GM18498 (cell line): Measurements from ENCODE around the gene STARD3.
"Not testable (repeated sequence)": the region's sequence is repeated elsewhere in the genome, so short reads cannot be mapped to it uniquely, and the experiment has no call there.

Experiments
- ATAC-seq: cut with Tn5 transposase; IDR thresholded peaks from one replicate; pipeline ENCODE4 v1.9.1; 2021; ENCODE audit warnings: mild to moderate bottlenecking, moderate library complexity; ENCODE audit not compliant: unreplicated experiment

Gene STARD3

DNA sequence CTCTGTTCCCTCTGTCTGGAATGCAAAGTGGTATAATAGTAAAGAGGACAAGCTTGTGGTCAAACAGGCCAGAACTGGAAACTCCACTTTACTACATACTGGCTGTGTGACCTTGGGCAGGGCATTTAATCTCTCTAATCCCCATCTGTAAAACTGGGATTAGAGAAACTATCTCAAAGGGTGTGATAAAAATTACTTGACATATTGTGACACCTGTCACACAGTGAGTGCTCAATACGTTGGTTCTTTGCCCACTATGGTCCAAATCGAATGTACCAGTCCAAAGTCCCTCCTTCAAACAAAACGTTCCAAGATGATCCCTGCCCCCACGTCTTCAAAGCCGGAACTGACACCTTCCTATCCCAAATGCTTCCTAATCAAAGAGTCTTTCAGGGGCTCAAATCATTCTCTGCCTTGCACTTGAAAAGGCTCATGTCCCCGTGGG lies 50.2 kb downstream of the STARD3 start:
- ATAC-seq = no peak

DNA sequence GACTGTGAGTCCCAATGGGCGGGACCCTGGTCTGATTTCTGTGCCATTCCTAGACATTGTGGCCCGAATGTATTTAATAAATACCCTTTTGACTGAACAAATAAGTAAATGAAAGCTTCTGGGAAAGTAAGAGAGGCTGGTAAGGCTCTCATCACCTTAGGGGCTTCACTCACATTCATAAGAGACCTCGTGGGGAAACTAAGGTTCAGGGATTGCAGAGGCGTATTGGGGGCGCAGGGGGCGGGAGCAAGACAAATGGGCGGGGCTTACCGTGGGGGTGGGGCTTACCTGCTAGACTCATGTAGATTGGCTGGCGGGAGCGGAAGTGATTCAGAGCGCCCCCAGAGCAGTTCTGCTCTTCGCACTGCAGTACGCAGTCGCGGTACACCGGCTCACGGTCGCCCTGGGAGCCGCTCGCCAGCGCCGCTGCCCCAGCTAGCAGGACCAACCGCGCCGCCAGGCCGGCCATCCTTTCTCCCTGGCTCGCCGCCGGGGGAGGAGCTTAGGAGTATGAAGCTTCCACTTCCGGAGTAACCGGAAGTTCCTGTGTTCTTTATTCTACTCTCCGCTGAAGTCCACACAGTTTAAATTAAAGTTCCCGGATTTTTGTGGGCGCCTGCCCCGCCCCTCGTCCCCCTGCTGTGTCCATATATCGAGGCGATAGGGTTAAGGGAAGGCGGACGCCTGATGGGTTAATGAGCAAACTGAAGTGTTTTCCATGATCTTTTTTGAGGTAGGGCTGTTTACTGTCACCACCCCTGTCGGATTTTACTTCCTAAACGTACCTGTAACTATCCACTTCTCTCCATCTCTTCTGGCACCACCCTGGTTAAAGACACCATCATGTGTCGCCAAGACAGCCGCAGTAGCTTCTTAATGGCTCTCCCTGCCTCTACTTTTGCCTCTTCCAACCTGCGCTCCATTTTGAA lies 50.9 kb downstream of the STARD3 start, which contains the start of gene PGAP3:
TSS of gene PGAP3 (minus strand) at position 512 of the 929 bp plus-strand sequence. CDS start at position 469, 43 bp downstream.
- peak; percentile 88 for ATAC-seq

DNA sequence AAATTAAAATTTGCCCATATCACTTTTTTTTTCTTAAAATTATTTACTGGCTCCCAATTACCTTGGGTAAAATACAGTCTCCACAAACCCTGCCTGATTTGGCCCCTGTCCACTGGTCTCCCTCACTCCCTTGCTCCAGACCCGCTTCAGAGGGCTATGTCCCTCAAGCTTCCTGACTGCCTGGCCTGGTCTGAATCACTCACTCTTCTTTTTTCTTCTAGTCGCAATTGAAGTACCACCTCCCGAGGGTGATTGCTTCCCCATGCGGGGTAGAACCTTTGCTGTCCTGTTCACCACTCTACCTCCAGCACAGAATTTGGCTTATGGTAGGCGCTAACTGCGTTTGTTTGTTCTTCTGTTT lies 51.5 kb downstream of the STARD3 start:
- no peak for ATAC-seq

DNA sequence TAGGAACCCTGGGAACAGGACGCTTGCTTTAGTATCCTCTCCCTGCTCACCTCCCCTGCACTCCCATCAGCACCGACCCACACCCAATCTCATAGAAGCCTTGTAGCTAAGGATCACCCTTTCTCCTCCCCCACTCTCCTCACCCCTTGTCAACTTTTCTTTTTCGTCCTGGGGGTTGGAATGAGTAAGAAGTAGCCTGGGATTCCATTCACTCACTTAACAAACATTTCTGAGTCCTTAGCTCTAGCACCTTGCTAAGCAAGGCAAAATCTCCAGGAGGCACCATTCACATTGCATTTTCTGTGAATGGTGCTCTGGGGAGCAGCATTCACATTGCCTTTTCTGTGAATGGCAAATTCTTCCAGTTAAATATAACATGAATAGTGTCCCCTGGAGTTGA lies 52.0 kb downstream of the STARD3 start:
- ATAC-seq = no peak

DNA sequence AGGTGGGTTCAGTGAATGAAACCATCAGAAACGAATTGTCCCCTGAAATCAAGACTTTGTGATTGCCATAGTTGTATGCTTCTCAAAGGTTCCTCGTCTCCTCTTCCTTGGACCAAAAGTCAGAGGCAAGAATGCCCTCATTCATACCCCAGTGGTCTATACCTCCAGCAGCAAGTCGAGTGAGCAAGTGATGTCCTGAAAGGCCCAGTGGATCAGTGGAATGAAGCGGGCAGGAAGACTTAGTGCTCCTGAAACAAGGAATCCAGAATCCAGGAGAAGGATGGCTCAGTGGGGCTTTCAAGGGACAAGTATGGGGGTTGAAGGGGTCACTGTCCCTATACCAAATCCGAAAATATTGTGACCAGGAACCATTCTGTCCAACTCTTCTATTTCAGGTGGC lies 57.6 kb downstream of the STARD3 start:
- ATAC-seq = no peak

DNA sequence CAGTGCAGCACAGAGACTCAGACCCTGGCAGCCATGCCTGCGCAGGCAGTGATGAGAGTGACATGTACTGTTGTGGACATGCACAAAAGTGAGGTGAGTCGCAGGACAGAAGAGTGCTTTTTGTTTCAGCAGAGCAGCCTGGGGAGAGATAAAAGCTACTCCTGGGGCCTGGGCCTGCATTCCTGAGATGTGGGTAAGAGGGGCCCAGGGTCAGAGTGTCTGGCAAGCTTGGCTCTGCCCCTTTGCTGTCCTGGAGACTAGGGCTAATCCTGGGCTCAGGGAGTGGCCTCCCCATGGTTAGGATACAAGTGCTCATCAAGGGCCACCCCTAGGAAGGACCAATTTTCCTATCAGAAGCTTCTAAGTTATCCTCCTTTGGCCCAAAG lies 58.1 kb downstream of the STARD3 start:
- no peak for ATAC-seq

DNA sequence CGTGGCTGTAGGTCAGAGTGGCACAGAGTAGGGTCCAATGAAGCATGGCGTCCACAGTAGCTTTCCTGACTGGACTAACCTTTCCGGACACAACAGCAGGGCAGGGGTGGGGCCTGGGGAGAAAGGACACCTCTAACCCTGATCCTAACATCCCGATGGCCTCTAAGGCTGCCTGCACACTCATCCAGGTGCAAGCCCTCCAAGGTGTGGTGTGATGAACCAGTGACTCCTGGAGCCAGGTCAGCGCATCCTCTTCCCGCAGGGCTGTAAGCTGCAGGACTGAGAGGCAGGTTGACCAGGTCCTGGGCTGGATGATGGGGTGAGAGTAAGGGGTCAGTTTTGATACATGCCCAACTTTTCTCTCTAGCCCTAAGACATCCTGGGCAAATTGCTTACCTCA lies 59.8 kb downstream of the STARD3 start:
- no peak for ATAC-seq

DNA sequence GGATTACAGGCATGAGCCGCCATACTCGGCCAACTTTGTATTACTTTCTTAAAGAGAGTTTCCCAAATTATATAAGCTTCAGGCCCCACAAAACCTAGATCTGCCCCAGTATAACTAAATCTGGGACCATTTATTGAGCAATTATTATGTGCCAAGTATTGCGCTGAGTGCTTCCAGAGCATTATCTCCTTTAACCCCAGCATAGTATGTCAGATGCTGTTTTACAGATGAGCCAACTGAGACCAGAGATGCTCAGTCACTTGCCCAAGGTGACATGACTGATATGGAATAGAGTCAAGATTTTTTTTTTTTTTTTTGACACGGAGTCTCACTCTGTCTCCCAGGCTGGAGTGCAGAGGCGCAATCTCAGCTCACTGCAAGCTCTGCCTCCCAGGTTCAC lies 61.0 kb downstream of the STARD3 start:
- ATAC-seq = no peak

DNA sequence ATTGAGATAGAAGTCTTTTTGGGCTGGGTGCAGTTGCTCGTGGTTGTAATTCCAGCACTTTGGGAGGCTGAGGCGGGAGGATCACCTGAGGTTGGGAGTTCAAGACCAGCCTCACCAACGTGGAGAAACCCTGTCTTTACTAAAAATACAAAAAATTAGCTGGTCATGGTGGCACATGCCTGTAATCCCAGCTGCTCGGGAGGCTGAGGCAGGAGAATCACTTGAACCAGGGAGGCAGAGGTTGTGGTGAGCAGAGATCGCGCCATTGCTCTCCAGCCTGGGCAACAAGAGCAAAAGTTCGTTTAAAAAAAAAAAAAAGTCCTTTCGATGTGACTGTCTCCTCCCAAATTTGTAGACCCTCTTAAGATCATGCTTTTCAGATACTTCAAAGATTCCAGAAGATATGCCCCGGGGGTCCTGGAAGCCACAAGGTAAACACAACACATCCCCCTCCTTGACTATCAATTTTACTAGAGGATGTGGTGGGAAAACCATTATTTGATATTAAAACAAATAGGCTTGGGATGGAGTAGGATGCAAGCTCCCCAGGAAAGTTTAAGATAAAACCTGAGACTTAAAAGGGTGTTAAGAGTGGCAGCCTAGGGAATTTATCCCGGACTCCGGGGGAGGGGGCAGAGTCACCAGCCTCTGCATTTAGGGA lies 62.3 kb downstream of the STARD3 start:
- ATAC-seq = not testable (repeated sequence)

DNA sequence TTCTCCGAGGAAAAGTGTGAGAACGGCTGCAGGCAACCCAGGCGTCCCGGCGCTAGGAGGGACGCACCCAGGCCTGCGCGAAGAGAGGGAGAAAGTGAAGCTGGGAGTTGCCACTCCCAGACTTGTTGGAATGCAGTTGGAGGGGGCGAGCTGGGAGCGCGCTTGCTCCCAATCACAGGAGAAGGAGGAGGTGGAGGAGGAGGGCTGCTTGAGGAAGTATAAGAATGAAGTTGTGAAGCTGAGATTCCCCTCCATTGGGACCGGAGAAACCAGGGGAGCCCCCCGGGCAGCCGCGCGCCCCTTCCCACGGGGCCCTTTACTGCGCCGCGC lies 62.8 kb downstream of the STARD3 start, which contains the start of gene ERBB2:
TSS of gene ERBB2 (plus strand) at position 247 of the 330 bp plus-strand sequence. CDS start 175 bp downstream, outside the sequence.
- no peak for ATAC-seq

DNA sequence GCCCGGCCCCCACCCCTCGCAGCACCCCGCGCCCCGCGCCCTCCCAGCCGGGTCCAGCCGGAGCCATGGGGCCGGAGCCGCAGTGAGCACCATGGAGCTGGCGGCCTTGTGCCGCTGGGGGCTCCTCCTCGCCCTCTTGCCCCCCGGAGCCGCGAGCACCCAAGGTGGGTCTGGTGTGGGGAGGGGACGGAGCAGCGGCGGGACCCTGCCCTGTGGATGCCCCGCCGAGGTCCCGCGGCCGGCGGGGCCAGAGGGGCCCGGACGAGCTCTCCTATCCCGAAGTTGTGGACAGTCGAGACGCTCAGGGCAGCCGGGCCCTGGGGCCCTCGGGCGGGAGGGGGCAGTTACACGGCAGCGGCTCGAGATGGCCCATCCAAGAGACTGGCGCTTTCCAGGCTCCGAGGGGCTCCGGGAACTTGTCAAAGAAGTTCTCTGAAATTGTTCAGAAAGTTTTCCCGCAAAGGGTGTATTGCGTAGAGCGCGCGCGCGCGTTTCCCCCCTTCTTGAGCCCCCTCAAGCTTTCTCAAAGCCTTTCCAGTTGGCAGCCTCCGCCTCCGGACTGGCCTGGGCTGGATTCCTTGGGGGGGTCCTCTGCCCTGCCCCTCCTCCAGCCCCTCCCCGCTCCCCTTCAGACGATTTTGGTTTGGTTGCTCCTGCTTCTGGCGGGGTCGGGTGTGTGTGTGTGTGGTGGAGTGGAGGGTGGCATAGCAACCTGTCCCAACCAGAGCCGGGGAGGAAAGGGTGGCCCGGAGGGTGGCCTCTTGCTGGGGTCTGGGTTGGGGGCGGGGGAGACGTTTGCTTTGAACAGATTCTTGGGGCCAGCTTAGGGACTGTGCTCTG lies 63.4 kb downstream of the STARD3 start:
- no peak for ATAC-seq

DNA sequence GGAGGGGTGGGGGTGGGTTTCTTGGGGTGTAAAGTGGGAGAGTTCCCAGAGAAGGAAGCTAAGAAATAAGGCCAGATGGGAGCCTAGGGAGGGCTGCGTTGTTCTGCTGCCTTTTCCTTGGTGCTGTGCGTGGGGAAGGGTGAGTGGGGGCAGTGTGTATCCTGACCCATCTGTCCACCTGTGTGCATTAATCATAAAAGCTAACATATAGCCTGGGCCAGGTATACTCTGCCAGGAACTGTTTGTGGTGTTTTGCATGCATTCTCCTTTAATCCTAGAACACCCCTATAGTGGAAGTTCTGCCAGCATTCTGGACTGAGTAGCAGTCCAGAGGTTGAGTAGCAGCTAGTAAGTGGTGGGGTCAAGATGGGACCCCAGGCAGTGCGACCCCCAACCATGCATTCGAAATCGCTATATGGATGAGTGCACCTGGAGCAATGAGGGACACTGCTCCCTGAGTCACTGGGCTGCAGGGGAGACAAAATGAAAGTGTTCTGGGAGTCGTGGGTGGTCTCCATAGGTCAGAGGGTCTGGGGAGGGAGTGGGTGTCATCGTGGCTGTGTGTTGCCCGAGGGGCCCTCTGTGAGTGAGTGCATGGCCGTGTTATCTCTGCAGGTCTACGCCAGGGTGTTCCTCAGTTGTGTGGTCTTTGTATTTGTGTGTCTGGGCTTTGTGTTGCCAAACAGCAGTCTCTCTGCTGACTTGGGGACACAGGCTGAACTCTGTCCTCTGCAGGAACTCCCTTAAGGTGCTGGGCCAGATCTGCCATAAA lies 64.3 kb downstream of the STARD3 start:
- ATAC-seq = no peak

DNA sequence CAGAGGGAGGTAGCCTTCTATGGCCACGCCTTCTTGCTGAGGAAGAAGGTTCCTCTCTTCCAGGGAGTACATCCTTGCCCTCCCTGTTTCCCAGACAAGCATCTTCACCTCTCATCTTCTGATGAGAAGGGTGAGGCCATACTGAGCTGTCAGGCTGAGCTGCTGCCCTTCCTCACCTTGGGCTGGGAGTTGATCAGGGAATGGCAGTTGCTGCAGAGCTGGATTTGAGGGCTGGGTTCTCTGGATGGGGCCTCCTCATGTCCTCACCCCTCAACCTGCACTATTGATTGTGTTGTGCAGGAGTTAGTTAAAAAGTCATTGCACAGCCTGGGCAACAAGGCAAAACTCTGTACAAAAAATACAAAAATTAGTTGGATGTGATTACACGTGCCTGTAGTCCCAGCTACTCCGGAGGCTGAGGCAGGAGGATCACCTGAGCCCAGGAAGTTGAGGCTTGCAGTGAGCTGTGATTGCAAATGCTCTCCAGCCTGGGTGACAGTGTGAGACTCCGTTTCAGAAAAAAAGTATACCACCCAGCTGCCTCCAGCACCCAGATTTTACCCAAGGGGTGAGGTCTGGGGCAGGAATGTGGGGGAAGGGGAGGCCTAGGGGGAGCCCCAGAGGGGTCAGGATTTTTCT lies 65.0 kb downstream of the STARD3 start:
- ATAC-seq = no peak

DNA sequence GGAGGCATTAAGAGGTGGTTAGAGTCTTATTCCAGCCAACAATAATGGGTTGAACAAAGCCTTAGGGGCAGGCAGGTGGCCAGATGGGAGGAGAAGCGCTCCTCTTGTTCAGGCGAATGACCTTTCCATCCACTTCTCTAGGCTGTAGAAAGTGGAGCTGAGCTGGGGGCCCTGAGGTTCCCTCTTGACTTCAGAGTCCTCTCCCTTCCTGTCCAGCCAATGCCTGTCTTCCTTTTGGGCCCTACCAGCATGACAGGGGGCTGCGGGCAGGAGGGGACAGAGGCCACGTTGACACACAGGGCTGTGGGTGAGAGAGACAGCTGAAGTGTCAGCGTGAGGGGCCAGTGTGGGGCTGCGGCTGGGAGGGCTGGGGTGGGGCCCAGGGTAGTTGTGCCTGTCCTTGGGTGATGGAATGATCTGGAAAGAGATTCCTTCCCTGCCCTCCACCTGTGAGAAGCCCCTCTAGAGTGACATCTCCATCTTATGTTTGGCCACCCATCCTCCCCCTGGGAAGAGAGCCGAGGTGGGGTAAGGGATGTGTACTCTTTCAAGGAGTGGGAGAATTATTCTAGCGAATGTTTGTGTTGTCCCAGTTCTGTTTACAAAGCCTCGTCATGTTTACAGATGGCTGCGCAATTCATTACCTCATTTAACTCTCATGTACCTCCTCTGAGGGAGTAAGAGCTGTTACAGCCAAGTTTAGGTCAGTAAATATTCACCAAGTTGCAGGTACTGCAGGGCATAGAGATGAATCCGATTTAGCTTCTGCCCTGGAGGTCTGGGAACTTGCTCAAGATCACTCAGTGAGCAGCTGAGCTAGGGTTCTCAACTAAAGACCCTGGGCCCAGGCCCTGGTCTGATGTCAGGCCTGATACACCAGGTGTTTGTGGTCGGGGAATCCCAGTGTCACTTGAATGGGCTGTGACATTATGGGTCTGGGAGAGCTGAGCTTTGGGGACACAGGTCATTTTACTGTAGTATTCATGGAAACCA lies 66.3 kb downstream of the STARD3 start:
- no peak for ATAC-seq

DNA sequence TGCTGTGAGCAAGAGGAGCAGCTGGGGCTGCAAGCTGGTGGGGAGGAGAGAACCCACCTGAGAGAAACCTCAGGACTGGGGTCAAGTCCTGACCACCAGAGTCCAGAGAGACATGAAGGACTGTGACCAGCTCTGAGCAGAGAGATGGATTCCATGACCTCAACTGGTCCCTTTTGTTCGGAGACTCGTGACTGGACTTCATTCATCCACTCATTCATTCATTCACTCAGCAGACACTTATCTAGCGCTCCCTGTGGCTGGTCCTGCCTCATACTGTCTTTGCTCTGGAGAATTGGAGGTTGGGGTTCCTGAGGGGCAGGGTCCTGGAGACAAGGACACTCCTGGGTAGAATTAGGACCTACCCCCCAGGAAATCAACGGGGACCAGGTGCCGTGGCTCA lies 67.0 kb downstream of the STARD3 start:
- no peak for ATAC-seq

DNA sequence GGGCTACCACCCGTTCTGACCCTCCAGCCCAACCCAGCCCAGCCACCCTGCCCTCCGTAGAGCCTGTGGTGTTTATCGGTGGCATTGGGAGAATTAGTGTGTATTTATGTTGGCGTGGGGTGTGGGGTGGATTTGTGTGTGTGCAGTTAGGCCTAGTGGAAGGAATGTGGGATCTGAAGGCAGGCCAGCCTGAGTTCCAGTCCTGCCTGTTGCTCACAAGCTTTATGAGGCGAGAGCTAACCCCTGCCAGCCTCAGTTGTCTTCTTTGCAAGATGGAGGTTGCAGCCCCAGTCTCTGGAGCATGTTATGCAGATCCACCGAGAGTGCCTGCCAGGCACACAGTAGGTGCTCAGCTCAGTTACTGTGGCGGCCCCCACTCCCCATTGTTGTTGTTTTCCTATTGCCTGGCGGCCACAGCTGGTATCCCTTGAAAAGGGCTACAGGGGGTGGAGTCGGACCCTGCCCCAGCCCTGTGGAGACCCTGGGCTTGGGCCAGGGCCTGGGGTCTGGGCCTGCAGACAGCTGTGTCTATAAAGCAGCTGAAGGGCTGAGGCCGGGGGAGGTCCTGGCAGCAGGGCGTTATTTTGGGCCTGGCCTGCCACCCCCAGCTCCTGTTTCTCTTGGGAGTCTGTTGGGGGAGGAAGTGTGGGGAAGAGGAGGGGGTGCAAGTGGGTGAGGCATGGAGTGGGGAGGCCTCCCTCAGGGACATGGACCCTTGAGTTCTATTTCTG lies 68.0 kb downstream of the STARD3 start:
- ATAC-seq = no peak

DNA sequence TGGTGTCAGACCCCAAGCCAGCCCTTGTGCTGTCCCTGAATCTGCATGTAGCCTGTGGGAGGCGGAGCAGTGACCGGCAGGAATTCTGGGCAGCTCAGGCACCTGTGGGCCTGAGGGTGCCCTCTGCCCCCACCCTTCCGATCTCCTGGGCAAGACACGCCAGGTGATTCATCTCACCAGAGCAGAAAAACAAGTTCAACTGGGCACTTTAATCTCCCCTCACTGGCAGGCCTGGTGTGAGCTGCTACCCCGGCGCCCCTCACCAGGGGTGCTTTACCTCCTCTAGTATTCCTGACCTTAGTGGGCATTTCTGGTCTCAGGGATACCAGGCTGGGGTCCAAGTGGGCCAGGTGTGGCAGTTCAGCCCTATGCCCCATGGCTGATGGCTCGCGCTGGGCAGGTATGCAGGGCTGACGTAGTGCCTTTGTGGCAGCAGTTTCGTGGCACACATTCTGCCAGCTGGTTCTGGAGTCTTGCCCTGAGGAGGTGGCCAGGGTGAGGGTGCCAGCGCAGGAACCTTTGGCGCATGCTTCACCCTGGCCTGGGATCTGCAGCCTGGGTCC lies 68.9 kb downstream of the STARD3 start:
- ATAC-seq = no peak

DNA sequence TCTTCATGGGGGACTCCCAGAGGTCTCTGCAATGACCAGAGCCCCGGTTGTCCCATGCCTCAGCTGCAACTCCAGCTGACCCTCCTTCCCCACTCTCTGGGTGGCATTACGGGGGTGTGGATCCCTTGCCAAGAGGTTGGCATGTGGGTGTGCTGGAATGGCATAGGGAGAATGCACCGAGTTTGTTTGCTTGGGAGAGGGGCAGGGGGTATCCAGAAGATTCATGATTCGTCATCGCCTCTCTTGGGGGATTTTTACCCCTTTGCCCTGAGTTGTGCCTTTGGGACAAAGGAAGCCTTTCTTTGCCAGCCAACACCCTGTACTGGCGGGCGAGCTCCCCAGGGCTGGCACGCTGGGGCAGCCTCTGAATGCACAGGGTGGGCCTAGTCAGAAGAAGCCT lies 69.4 kb downstream of the STARD3 start:
- no peak for ATAC-seq
